Adrenal gland (tissue), 12 donors: Measurements from ENCODE around the gene PLEKHA6. TPM values are rescaled to one million over a fixed set of nuclear protein-coding genes. Genes with fewer than 3 reads are reported as not detected.

Source experiments
- DNase-seq, 7 donors: peaks; one replicate each; pipeline ENCODE4 v3.0.0-alpha.2; 2019 to 2020
- H3K27ac ChIP-seq, 5 donors: fragments of 200-600 bp; sonication (generic) in 4 of 5; 1 replicate in 3 of 5; 2 replicates in 2 of 5; pipeline versions ENCODE4 v1.5.1 to v1.8.0; 2016 to 2020; ENCODE audit warnings: mild to moderate bottlenecking in 1 of 5
- H3K27me3 ChIP-seq: fragments of 200-600 bp; 2 replicates; pipeline ENCODE4 v1.8.0; 2021
- H3K36me3 ChIP-seq, 2 donors: fragments of 200-600 bp; replicated peaks in 1 of 2; 1 replicate in 1 of 2; 2 replicates in 1 of 2; pipeline versions ENCODE4 v1.5.1 to v1.8.0; 2018 to 2022
- H3K4me1 ChIP-seq, 2 donors: fragments of 200-600 bp; replicated peaks in 1 of 2; 1 replicate in 1 of 2; 2 replicates in 1 of 2; pipeline versions ENCODE4 v1.5.1 to v1.8.0; 2018 to 2021
- H3K4me3 ChIP-seq, 4 donors: fragments of 200-600 bp; sonication (generic) in 3 of 4; one replicate each; pipeline ENCODE4 v1.5.1; 2016 to 2018
- H3K9me3 ChIP-seq, 3 donors: fragments of 200-600 bp; sonication (generic) in 1 of 3; replicated peaks in 1 of 3; 1 replicate in 2 of 3; 2 replicates in 1 of 3; pipeline versions ENCODE4 v1.5.1 to v1.8.0; 2016 to 2021
- CTCF ChIP-seq, 6 experiments: fragments of 450-650 bp in 4 of 6; fragments of 200-600 bp in 2 of 6; sonication (generic) in 1 of 6; IDR thresholded peaks; 1 replicate in 5 of 6; 2 replicates in 1 of 6; pipeline versions ENCODE4 v1.5.1 to v1.8.0; 2016 to 2021; ENCODE audit warnings: antibody characterized with exemption in 6 of 6, mild to moderate bottlenecking in 2 of 6, moderate library complexity in 1 of 6
- POLR2A ChIP-seq, 2 donors: fragments of 450-650 bp; IDR thresholded peaks; one replicate each; pipeline ENCODE4 v1.6.1; 2017; ENCODE audit warnings: antibody characterized with exemption in 2 of 2, mild to moderate bottlenecking in 2 of 2, moderate library complexity in 1 of 2
- WGBS, 4 donors: extraction: QIAGEN DNeasy Blood & Tissue Kit in 2 of 4; methylation state at CpG; one replicate each; pipeline versions ENCODE4 v1.1.5 to v1.1.7; 2013 to 2017; 5-methylcytosine and 5-hydroxymethylcytosine counted together
- intact Hi-C, 2 donors: fragments of 100-400 bp; cut with DNase I; formaldehyde crosslinking; loops; one replicate each; pipeline versions ENCODE4 v1.14.1 to v1.15.0; 2022 to 2023
- polyA plus RNA-seq, 3 donors: library from polyadenylated mRNA; stranded (reverse); fragments of 200-250 nt in 2 of 3; fragments of 350-450 nt in 1 of 3; fragmentation: Illumina TruSeq in 1 of 3; extraction: RNeasy Lipid Tissue Mini Kit (QIAGEN cat#74804) in 1 of 3; gene quantifications; one replicate each; pipeline ENCODE4 v1.2.3, GENCODE V29; 2013 to 2014
- total RNA-seq, 9 donors: library from RNA; depleted of rRNA in 4 of 9; stranded (reverse); fragments of >200 nt in 4 of 9; fragments of 120-200 nt in 1 of 9; fragmentation: NEBNext Ultra II Directional in 1 of 9; extraction: Animal tissue kit (Norgen Biotek cat#: 25700) in 1 of 9; gene quantifications; one replicate each; pipeline versions ENCODE4 v1.1.0 to v1.2.4, GENCODE V29; 2013 to 2023
- donor health status: healthy with polysubstance abuse.
- donor health status: Bipolar disorder and iron deficiency.
- donor health status: DM: yes; HTN: yes; CAD: no.
- donor health status: DM: no; HTN: no; CAD: no.
- donor health status: DM: no; HTN: no; CAD: no.
- donor health status: DM: yes; HTN: yes; CAD: no.

Gene PLEKHA6
- total and polyA plus RNA-seq, 12 donors: 2.2 to 13.8 (median 5.1) TPM

- Histone ChIP-seq H3K27ac (no peak overlapping the region), H3K4me1 (no peaks in the 10 kb centered on the region), H3K9me3 (no peaks in the 10 kb centered on the region), H3K36me3 (no peaks in the 10 kb centered on the region), H3K4me3 (no peak overlapping the region), H3K27me3 (no peaks in the 10 kb centered on the region)
- no peak for TF ChIP-seq POLR2A (IDR thresholded peaks at IDR 0.05)
- no peak for TF ChIP-seq CTCF (IDR thresholded peaks at IDR 0.05)
- no peak for DNase-seq
- 58 to 74% (median 69%) methylated on average over 10 of the region's 10 CpGs for WGBS, 4 donors
- intact Hi-C loops: no loop called here
Observed at GRCh38 chr1:204370176-204370575, 10.4 kb upstream of the PLEKHA6 start.

- intact Hi-C loops: no loop called here
- H3K27me3 ChIP-seq: no peaks in the 10 kb centered on the region
- no peak overlapping the region for H3K27ac ChIP-seq
- H3K4me1 ChIP-seq: no peaks in the 10 kb centered on the region
- no peaks in the 10 kb centered on the region for H3K36me3 ChIP-seq
- no peak overlapping the region for H3K4me3 ChIP-seq
- TF ChIP-seq POLR2A (IDR thresholded peaks at IDR 0.05) (no peak), CTCF (IDR thresholded peaks at IDR 0.05) (no peak)
- WGBS, 4 donors: 54 to 61% (median 55%) methylated on average over 13 of the region's 13 CpGs
- no peaks in the 10 kb centered on the region for H3K9me3 ChIP-seq
- no peak for DNase-seq
Observed at GRCh38 chr1:204368996-204369726, 9.4 kb upstream of the PLEKHA6 start.

DNA sequence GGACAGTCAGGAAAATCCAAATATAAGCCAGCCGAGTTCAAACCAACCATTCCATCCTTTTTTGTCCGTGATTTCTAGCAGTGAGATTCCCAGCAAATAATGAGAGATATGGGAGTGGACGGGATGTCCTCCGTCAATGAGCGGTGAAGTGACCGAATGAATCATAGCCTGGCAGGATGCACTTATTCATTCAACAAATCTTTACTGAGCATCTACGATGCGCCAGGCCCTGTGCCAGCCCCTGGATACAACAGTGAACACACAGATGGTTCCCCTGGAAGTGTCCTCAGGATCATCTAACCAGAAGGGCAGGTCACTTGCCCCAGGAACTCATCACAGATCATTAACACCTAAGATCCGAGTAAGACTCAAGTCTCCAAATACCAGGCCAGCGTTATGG lies 8.2 kb upstream of the PLEKHA6 start:
- no peak for DNase-seq
- no peaks in the 10 kb centered on the region for H3K27me3 ChIP-seq
- intact Hi-C loops: no loop called here
- no peak overlapping the region for H3K27ac ChIP-seq
- 75 to 81% (median 76%) methylated on average over 10 of the region's 10 CpGs for WGBS, 4 donors
- peaks cover 6 to 7% of the 10 kb centered on the region in 2 donors for H3K4me1 ChIP-seq
- H3K9me3 ChIP-seq: no peaks in the 10 kb centered on the region
- no peak for TF ChIP-seq CTCF (IDR thresholded peaks at IDR 0.05)
- no peak for TF ChIP-seq POLR2A (IDR thresholded peaks at IDR 0.05)
- H3K4me3 ChIP-seq: no peak overlapping the region
- no peaks in the 10 kb centered on the region for H3K36me3 ChIP-seq

GRCh38 chr1:204367193-204367858 lies 7.6 kb upstream of the PLEKHA6 start:
- no peaks in the 10 kb centered on the region for H3K36me3 ChIP-seq
- intact Hi-C loops: no loop called here
- H3K4me1 ChIP-seq: peaks cover 6 to 10% of the 10 kb centered on the region in 2 donors
- H3K4me3 ChIP-seq: no peak overlapping the region
- no peak overlapping the region for H3K27ac ChIP-seq
- TF ChIP-seq POLR2A (IDR thresholded peaks at IDR 0.05) (no peak), CTCF (IDR thresholded peaks at IDR 0.05) (no peak)
- DNase-seq: no peak
- H3K27me3 ChIP-seq: no peaks in the 10 kb centered on the region
- WGBS, 4 donors: 70 to 87% (median 76%) methylated on average over 15 to 16 of the region's 16 CpGs
- no peaks in the 10 kb centered on the region for H3K9me3 ChIP-seq
